Mesodermal cell (in vitro differentiated cells): ENCODE measurements around the gene MAGI1.

Experiments used
- H3K27ac ChIP-seq: 2 replicates; pipeline ENCODE4 v1.7.0; 2013; ENCODE audit warnings: mild to moderate bottlenecking, low read depth, low read length, moderate library complexity; ENCODE audit not compliant: severe bottlenecking
- H3K36me3 ChIP-seq: 2 replicates; pipeline ENCODE4 v1.7.1; 2013; ENCODE audit warnings: mild to moderate bottlenecking, low read length, moderate library complexity; ENCODE audit not compliant: control insufficient read depth, insufficient read depth
- H3K4me1 ChIP-seq: one replicate; pipeline ENCODE4 v1.7.1; 2013; ENCODE audit warnings: mild to moderate bottlenecking, low read length; ENCODE audit not compliant: insufficient read depth, control insufficient read depth, poor library complexity, severe bottlenecking
- H3K4me3 ChIP-seq: 2 replicates; pipeline ENCODE4 v1.7.0; 2013; ENCODE audit warnings: low read length, control low read depth, mild to moderate bottlenecking; ENCODE audit not compliant: insufficient read depth, poor library complexity, severe bottlenecking; ENCODE audit errors: extremely low read depth
- H3K9me3 ChIP-seq: 2 replicates; pipeline ENCODE4 v1.7.1; 2013; ENCODE audit warnings: mild to moderate bottlenecking, low read length, moderate library complexity; ENCODE audit not compliant: control insufficient read depth
- WGBS, 2 experiments: methylation state at CpG; one replicate each; pipeline ENCODE4 v1.1.5; 2013; ENCODE audit warnings: missing lambda C conversion rate in 2 of 2; ENCODE audit not compliant: insufficient coverage in 2 of 2; 5-methylcytosine and 5-hydroxymethylcytosine counted together

MAGI1 gene

DNA sequence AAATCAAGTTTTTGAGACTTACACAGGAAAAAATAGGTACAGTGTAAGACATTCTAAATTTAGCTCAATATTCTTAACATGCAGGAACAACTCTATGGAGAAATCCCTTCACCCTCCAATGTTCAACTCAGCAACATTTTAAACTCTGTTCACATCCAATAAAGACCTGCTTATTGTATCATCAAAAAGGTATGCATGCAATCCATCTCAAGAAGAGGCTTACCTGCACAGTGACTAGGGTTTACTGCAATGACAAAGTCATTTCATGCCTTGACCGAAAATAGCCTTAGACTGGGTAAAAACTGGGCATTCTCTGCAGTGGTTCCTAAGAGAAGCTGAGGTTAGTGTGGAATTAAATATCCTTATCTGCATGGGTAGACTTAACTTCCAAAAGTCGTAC, 80.5 kb downstream of the MAGI1 start:
- Histone ChIP-seq H3K4me3 (no peak overlapping the region), H3K4me1 (peaks cover 75% of the 10 kb centered on the region), H3K9me3 (no peaks in the 10 kb centered on the region), H3K36me3 (no peaks in the 10 kb centered on the region), H3K27ac (no peak overlapping the region)
- 93 to 95% methylated on average over 2 of the region's 2 CpGs for WGBS, 2 experiments

DNA sequence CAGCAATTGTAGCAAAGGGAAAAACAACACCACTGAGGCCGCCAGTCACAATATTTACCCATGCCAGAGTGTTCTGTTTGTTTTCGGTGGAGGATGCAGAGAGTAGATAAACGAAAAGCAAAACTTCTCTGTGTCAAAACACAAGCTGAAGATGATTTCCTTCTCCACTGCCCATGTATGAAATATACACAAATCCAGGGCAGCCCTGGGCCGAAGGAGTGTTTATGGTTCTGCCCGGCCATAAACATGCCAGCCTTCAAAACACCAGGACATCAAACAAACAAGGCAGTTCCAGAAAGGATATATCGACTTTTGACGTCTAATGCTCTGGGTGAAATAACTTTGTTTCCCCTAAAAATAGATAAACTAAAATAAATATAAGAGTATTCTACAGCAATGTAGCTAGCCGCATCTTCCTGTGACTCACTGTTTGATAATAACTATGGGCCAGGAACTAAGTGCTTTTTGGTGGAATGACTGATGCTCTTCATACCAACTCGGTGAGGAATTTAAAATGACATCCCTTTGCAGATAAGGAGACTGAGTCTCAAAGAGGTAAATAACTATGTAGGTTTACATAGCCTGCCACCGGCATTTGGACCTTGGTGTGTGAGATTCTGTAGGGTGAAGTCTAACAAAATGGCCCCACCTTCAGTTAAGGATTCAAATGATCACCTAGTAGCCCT, 82.8 kb downstream of the MAGI1 start:
- 67 to 84% methylated on average over 1 to 2 of the region's 10 CpGs for WGBS, 2 experiments
- Histone ChIP-seq H3K9me3 (no peaks in the 10 kb centered on the region), H3K4me1 (peaks cover 80% of the 10 kb centered on the region), H3K4me3 (no peak overlapping the region), H3K27ac (peak overlapping the region; percentile 69), H3K36me3 (no peaks in the 10 kb centered on the region)

- no peaks in the 10 kb centered on the region for H3K9me3 ChIP-seq
- WGBS, 2 experiments: 81 to 86% methylated on average over 12 to 13 of the region's 16 CpGs
- H3K4me1 ChIP-seq: peaks cover 80% of the 10 kb centered on the region
- H3K4me3 ChIP-seq: no peak overlapping the region
- peak overlapping the region; percentile 72 for H3K27ac ChIP-seq
- H3K36me3 ChIP-seq: no peaks in the 10 kb centered on the region
These were observed 84.6 kb downstream of the MAGI1 start for GRCh38 chr3:65953881-65954733.

GRCh38 chr3:65953301-65953812, 85.4 kb downstream of the MAGI1 start:
- Histone ChIP-seq H3K4me1 (peaks cover 76% of the 10 kb centered on the region), H3K36me3 (no peaks in the 10 kb centered on the region), H3K9me3 (no peaks in the 10 kb centered on the region), H3K27ac (peak overlapping the region; percentile 72), H3K4me3 (no peak overlapping the region)
- WGBS, 2 experiments: 74 to 75% methylated on average over 3 to 4 of the region's 5 CpGs

DNA sequence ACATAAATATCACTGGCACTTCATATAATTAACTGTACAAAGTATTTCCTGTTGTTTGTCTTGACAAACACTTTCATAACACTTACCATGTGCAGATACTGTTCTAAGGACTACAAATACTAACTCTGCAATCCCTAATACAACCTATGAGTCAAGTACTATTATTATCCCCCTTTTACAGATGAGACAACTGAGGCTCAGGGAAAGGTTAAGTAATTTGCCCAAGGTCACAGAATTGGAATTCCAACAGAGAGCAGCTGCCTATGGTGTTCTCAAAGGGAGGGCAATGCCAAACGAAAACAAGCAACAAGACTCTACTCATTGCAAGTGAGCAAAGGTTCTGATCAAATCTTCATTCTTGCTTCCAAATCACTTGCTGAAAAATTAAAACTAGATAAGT, 85.9 kb downstream of the MAGI1 start:
- Histone ChIP-seq H3K36me3 (no peaks in the 10 kb centered on the region), H3K9me3 (no peaks in the 10 kb centered on the region), H3K27ac (peak overlapping the region; percentile 72), H3K4me1 (peaks cover 72% of the 10 kb centered on the region), H3K4me3 (no peak overlapping the region)
- 60% methylated on average over 1 of the region's 1 CpG; no CpG with 5 or more reads in 1 of the 2 experiments for WGBS, 2 experiments

- Histone ChIP-seq H3K4me1 (peaks cover 70% of the 10 kb centered on the region), H3K4me3 (no peak overlapping the region), H3K36me3 (no peaks in the 10 kb centered on the region), H3K27ac (peak overlapping the region; percentile 52), H3K9me3 (no peaks in the 10 kb centered on the region)
- WGBS, 2 experiments: 90 to 100% methylated on average over 1 of the region's 4 CpGs
These were observed 86.7 kb downstream of the MAGI1 start for GRCh38 chr3:65951836-65952505.

DNA sequence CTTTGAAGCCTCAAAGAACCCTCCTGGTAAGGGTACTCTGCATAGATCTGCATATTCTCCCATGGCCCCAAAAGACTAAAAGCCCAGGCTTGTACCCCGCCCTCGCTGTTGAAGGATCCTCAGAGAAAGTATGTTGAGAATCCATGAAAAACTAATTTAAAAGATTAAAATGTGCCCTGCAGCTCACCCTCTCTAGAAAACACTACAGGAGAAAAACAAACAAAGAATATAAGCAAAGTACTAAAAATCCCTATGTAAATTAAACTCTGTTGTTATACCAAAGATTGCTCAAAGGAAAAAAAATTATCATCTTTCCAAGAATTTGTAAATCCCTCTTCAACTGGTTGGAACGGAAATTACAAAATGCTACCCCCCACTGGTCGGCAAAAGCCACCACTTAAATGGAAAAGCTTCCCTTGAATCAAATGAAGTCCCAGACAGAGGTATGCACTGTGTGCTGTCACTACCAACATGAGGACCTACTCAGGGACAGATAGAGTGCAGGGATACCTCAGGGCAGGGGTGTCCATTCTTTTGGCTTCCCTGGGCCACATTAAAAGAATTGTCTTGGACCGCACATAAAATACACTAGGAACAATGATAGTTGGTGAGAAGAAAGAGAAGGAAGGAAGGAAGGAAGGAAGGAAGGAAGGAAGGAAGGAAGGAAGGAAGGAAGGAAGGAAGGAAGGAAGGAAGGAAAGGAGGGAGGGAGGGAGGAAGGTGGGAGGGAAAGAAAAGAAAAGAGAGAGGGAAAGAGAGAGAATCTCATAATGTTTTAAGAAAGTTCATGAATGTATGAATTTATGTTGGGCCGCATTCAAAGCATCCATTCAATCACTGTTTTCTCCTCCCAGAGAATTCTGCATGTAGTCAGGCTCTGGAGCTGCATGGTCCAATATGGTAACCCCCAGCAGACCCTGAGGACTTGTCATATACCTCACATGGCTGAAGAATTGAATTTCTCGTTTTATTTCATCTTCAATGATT, 88.1 kb downstream of the MAGI1 start:
- H3K27ac ChIP-seq: peak overlapping the region; percentile 51
- no peaks in the 10 kb centered on the region for H3K9me3 ChIP-seq
- peaks cover 67% of the 10 kb centered on the region for H3K4me1 ChIP-seq
- no peaks in the 10 kb centered on the region for H3K36me3 ChIP-seq
- WGBS, 2 experiments: 28 to 32% methylated on average over 2 to 3 of the region's 7 CpGs
- H3K4me3 ChIP-seq: no peak overlapping the region

- Histone ChIP-seq H3K9me3 (no peaks in the 10 kb centered on the region), H3K4me1 (peaks cover 52% of the 10 kb centered on the region), H3K27ac (no peak overlapping the region), H3K4me3 (no peak overlapping the region), H3K36me3 (no peaks in the 10 kb centered on the region)
- WGBS, 2 experiments: 74 to 88% methylated on average over 3 to 4 of the region's 6 CpGs
These were observed 89.7 kb downstream of the MAGI1 start for GRCh38 chr3:65948841-65949573.

DNA sequence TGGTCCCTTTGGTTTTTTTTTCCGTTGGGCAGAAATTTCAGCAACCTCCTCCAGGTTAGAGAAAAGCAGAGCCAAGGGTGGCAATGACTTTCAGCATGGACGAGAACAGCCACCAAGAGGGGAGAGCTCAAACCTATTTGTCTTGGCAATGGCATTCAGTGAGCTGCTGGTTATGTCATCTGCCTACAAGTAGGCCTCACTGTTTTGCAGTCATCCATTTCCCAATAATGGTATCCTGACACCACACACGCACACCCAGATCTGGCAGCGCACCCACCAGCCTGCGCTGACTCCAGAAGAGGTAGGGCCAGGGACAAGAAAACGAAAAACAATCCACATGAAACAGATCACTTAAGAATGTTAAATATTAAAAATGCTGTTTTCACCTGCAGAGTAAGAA, 92.3 kb downstream of the MAGI1 start:
- 64 to 74% methylated on average over 2 of the region's 6 CpGs for WGBS, 2 experiments
- Histone ChIP-seq H3K4me3 (no peak overlapping the region), H3K4me1 (peaks cover 28% of the 10 kb centered on the region), H3K27ac (no peak overlapping the region), H3K9me3 (no peaks in the 10 kb centered on the region), H3K36me3 (no peaks in the 10 kb centered on the region)
